ENCODE measurements around the gene ANKMY1. TPM values are rescaled to one million over a fixed set of nuclear protein-coding genes. Genes with fewer than 3 reads are reported as not detected.

The ANKMY1 gene
- total and polyA plus RNA-seq, 10 donors, result 7.6 to 45.5 (median 29.4) TPM

DNA sequence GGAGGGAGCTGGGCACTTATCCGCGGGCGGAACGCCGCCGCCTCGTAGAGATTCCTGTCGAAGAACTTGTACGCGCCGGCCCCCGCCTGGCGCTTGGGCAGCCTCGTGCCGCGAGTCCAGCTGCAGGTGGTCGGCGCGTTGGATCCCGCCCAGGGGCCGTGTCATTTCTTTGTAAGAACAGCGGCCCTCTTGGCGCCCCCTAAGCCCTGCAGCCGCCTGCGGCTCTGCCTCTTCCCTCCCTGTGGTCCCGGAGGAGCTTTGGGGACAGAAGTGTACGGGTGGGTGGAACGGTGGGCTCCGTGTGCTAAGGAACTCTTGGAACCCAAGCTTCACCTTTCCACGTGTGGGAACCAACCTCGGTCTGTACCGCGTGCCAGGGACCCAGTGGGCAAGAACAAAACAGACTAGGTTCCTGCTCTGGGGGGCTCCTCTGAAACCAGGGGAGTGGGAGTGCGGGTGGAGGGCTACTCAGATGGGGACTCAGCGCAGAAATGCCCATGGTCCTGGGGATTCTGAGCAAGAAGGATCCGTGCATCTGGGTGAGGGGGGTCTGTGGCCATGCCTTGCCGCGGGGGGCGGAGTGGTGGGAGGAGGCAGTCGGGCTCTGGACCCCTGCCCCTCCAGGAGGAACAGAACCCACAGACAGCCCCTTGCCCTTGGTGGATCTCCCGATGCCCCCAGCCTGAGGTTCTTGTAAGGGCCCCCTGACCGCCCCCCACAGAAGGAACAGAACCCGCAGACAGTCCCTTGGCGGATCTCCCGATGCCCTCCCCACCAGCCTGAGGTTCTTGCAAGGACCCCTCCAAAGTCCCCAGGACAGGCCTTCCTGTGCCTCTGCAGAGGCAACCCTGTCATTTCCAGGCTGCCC, 120.9 kb downstream of the ANKMY1 start:
- H3K4me1 ChIP-seq, result peaks cover 0 to 46% (median 29%) of the 10 kb centered on the region in 6 donors
- H3K4me3 ChIP-seq, result peak overlapping the region; percentile 32 to 81 (median 63)
- DNase-seq, result peak; percentile 74

DNA sequence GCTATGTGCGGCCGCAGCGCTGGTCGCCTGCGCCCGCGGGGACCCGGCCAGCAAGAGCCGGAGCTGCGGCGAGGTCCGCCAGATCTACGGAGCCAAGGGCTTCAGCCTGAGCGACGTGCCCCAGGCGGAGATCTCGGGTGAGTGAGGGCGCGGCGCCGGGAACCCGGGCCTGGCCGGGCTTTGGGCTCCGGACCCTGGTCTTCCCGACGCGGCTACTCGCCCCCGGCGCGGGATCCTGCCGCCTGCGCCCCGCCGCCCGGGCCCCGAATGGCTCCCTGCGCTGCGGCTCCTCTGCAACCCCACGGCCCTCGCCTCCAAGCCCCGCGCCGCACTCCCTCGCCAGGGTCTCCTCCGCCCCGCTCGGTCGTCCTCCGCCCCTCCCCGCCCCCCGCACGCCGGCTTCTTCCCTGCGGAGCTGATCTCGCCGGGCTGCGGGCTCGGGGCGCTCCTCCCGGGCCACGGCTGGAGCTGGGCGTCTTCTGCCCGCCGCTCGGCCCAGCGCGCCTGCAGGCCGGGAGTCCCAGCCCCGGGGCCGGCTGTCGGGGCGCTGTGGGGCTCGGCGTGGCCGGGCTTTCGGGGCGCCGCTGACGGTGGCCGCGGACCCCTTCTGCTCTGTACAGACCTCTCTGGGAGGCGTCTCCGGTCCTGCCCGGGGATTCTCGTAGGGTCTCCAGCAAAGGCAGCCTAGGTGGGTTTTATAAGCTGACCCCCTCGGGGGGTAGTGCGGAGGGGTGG, 121.7 kb downstream of the ANKMY1 start:
- intact Hi-C loops (cut with DNase I; ENCODE audit: low total_unique reads), result loop anchor here (10.0 kb wide), 1 partner anchor 371 kb away; no protein-coding TSS in a partner anchor
- peak; percentile 82 for DNase-seq
- WGBS, 5 donors, result 1 to 7% (median 2%) methylated on average over 21 to 88 of the region's 88 CpGs
- TF ChIP-seq POLR2A (IDR thresholded peaks at IDR 0.05) (no peak), CTCF (IDR thresholded peaks at IDR 0.05 in 8 of 11, conservative IDR thresholded peaks at IDR 0.05 in 3 of 11) (no peak), POLR2AphosphoS5 (IDR thresholded peaks at IDR 0.05) (no peak)
- Histone ChIP-seq H3K4me1 (peaks cover 0 to 46% (median 29%) of the 10 kb centered on the region in 6 donors), H3K36me3 (no peaks in the 10 kb centered on the region), H3K27me3 (replicated peaks in 1 of 7) (peaks cover 0 to 70% (median 35%) of the 10 kb centered on the region in 7 donors), H3K27ac (peak overlapping the region; percentile 16 to 87 (median 70)), H3K9me3 (no peaks in the 10 kb centered on the region), H3K4me3 (peak overlapping the region; percentile 32 to 81 (median 63))

More for the DNA sequence above, 120.9 kb downstream of the ANKMY1 start:
- Histone ChIP-seq H3K27ac (peak overlapping the region in 5 of 8 donors; percentile 43 to 87 (median 80)), H3K9me3 (no peaks in the 10 kb centered on the region), H3K27me3 (replicated peaks in 1 of 7) (peaks cover 0 to 70% (median 35%) of the 10 kb centered on the region in 7 donors), H3K36me3 (no peaks in the 10 kb centered on the region)
- WGBS, 5 donors, result 18 to 29% (median 24%) methylated on average over 34 to 45 of the region's 45 CpGs
- TF ChIP-seq POLR2A (IDR thresholded peaks at IDR 0.05), result no peak
- no peak for TF ChIP-seq POLR2AphosphoS5 (IDR thresholded peaks at IDR 0.05)
- no peak for TF ChIP-seq CTCF (IDR thresholded peaks at IDR 0.05 in 8 of 11, conservative IDR thresholded peaks at IDR 0.05 in 3 of 11)
- intact Hi-C loops (cut with DNase I; ENCODE audit: low total_unique reads), result loop anchor here (10.0 kb wide), 1 partner anchor 372 kb away; no protein-coding TSS in a partner anchor

DNA sequence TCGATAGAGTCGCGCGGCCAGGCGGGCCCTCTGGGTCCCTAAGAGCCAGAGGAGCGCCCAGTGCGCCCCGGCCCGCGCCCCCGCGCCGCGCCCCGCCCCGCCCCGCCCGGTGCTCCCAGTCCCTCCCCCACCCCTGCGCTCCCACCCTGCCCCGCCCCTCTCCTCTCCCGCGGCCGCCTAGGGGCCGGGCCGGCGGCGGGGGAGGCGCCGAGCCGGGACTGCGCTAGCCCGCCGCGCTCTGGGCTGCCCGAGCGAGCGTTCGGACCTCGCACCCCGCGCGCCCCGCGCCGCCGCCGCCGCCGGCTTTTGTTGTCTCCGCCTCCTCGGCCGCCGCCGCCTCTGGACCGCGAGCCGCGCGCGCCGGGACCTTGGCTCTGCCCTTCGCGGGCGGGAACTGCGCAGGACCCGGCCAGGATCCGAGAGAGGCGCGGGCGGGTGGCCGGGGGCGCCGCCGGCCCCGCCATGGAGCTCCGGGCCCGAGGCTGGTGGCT, 122.3 kb downstream of the ANKMY1 start, which contains the start of gene GPC1:
Gene GPC1 (plus strand): TSS at position 207 of the 491 bp plus-strand sequence. CDS start 256 bp downstream, at position 463.
- no peaks in the 10 kb centered on the region for H3K9me3 ChIP-seq
- intact Hi-C loops (cut with DNase I; ENCODE audit: low total_unique reads), result loop anchor here (10.0 kb wide), 1 partner anchor 371 kb away; no protein-coding TSS in a partner anchor
- peaks cover 0 to 70% (median 35%) of the 10 kb centered on the region in 7 donors for H3K27me3 ChIP-seq (replicated peaks in 1 of 7)
- peak within 1 kb of the TSS; percentile 16 to 87 (median 76) for H3K27ac ChIP-seq
- DNase-seq, result peak; percentile 85
- H3K4me1 ChIP-seq, result peaks cover 0 to 46% (median 29%) of the 10 kb centered on the region in 6 donors
- WGBS, 5 donors, result 1% methylated on average over 29 to 76 of the region's 77 CpGs; no CpG with 5 or more reads in 1 of the 5 donors
- H3K4me3 ChIP-seq, result peak within 1 kb of the TSS; percentile 55 to 81 (median 63)
- TF ChIP-seq CTCF (IDR thresholded peaks at IDR 0.05 in 8 of 11, conservative IDR thresholded peaks at IDR 0.05 in 3 of 11) (no peak), POLR2A (IDR thresholded peaks at IDR 0.05) (no peak), POLR2AphosphoS5 (IDR thresholded peaks at IDR 0.05) (no peak)
- no peaks in the 10 kb centered on the region for H3K36me3 ChIP-seq

All from spleen (tissue), 11 donors.